H9 (cell line): ENCODE measurements around the gene MGLL. TPM values are rescaled to one million over a fixed set of nuclear protein-coding genes. Genes with fewer than 3 reads are reported as not detected.

ENCODE experiments used
- DNase-seq: peaks from one replicate; pipeline ENCODE4 v3.0.0-alpha.2; 2017
- H2AFZ ChIP-seq: one replicate; pipeline ENCODE4 v1.6.1; 2013; ENCODE audit warnings: mild to moderate bottlenecking, low read length, control low read depth, moderate library complexity
- H2AK5ac ChIP-seq: 2 replicates; pipeline ENCODE4 v1.6.1; 2013; ENCODE audit warnings: low read length, control low read depth, mixed read lengths; ENCODE audit not compliant: insufficient read length
- H2BK120ac ChIP-seq: one replicate; pipeline ENCODE4 v1.6.1; 2013; ENCODE audit warnings: low read depth, mild to moderate bottlenecking, low read length, control low read depth, inconsistent platforms; ENCODE audit not compliant: poor library complexity, severe bottlenecking
- H2BK12ac ChIP-seq: 2 replicates; pipeline ENCODE4 v1.6.1; 2013; ENCODE audit warnings: low read length, control low read depth, mixed read lengths, low read depth; ENCODE audit not compliant: insufficient read length
- H2BK15ac ChIP-seq: 2 replicates; pipeline ENCODE4 v1.6.1; 2013; ENCODE audit warnings: low read depth, low read length, control low read depth
- H2BK20ac ChIP-seq: one replicate; pipeline ENCODE4 v1.6.1; 2013; ENCODE audit warnings: low read depth, mild to moderate bottlenecking, low read length, control low read depth, inconsistent platforms; ENCODE audit not compliant: poor library complexity, severe bottlenecking
- H2BK5ac ChIP-seq: 2 replicates; pipeline ENCODE4 v1.6.1; 2013; ENCODE audit warnings: low read length, control low read depth, mixed read lengths; ENCODE audit not compliant: insufficient read length
- H3K14ac ChIP-seq: 2 replicates; pipeline ENCODE4 v1.6.1; 2013; ENCODE audit warnings: low read length, control low read depth; ENCODE audit not compliant: insufficient read depth
- H3K18ac ChIP-seq: 2 replicates; pipeline ENCODE4 v1.6.1; 2013; ENCODE audit warnings: low read depth, mild to moderate bottlenecking, mixed read lengths, low read length, control low read depth; ENCODE audit not compliant: insufficient read length
- H3K23ac ChIP-seq: 2 replicates; pipeline ENCODE4 v1.6.1; 2013; ENCODE audit warnings: low read length, control low read depth, mixed read lengths, low read depth; ENCODE audit not compliant: insufficient read length
- H3K23me2 ChIP-seq: 2 replicates; pipeline ENCODE4 v1.6.1; 2013; ENCODE audit warnings: low read depth, mild to moderate bottlenecking, mixed read lengths, low read length, control low read depth; ENCODE audit not compliant: insufficient read length, poor library complexity, severe bottlenecking
- H3K27ac ChIP-seq: 2 replicates; pipeline ENCODE4 v1.5.1; 2013; ENCODE audit warnings: low read length, control low read depth, mixed read lengths, low read depth; ENCODE audit not compliant: insufficient read length
- H3K27me3 ChIP-seq: 2 replicates; pipeline ENCODE4 v1.6.1; 2013; ENCODE audit warnings: low read length, control low read depth, inconsistent platforms; ENCODE audit not compliant: insufficient read depth
- H3K4ac ChIP-seq: 2 replicates; pipeline ENCODE4 v1.6.1; 2013; ENCODE audit warnings: low read depth, mild to moderate bottlenecking, control low read depth, inconsistent platforms, low read length, moderate library complexity
- H3K4me1 ChIP-seq: 2 replicates; pipeline ENCODE4 v1.6.1; 2013; ENCODE audit warnings: low read length, control low read depth, inconsistent platforms; ENCODE audit not compliant: insufficient read depth
- H3K4me2 ChIP-seq: 2 replicates; pipeline ENCODE4 v1.6.1; 2013; ENCODE audit warnings: low read length, control low read depth, mixed read lengths; ENCODE audit not compliant: insufficient read length, insufficient read depth
- H3K56ac ChIP-seq: 2 replicates; pipeline ENCODE4 v1.6.1; 2013; ENCODE audit warnings: low read depth, mild to moderate bottlenecking, mixed read lengths, low read length, control low read depth; ENCODE audit not compliant: insufficient read length
- H3K79me1 ChIP-seq: 2 replicates; pipeline ENCODE4 v1.6.1; 2013; ENCODE audit warnings: low read depth, mild to moderate bottlenecking, moderate library complexity, low read length, control low read depth, inconsistent platforms; ENCODE audit not compliant: insufficient read depth, poor library complexity, severe bottlenecking
- H3K79me2 ChIP-seq: 2 replicates; pipeline ENCODE4 v1.6.1; 2013; ENCODE audit warnings: low read length, control low read depth, inconsistent platforms; ENCODE audit not compliant: insufficient read depth
- H3K9ac ChIP-seq: 2 replicates; pipeline ENCODE4 v1.6.1; 2013; ENCODE audit warnings: low read length, control low read depth, mixed read lengths; ENCODE audit not compliant: insufficient read length; ENCODE audit errors: extremely low read depth
- H3K9me3 ChIP-seq: one replicate; pipeline ENCODE4 v1.6.1; 2013; ENCODE audit warnings: low read depth, low read length, inconsistent platforms; ENCODE audit not compliant: control insufficient read depth
- H3T11ph ChIP-seq: one replicate; pipeline ENCODE4 v1.6.1; 2013; ENCODE audit warnings: mild to moderate bottlenecking, low read length, control low read depth, inconsistent platforms
- H4K20me1 ChIP-seq: one replicate; pipeline ENCODE4 v1.6.1; 2013; ENCODE audit not compliant: control insufficient read depth, insufficient read length, insufficient read depth
- H4K5ac ChIP-seq: 2 replicates; pipeline ENCODE4 v1.6.1; 2013; ENCODE audit warnings: low read depth, mild to moderate bottlenecking, mixed read lengths, low read length, control low read depth; ENCODE audit not compliant: insufficient read length
- H4K8ac ChIP-seq: replicated peaks from 2 replicates; pipeline ENCODE4 v1.6.1; 2013; ENCODE audit warnings: low read length, control low read depth, mixed read lengths, low read depth; ENCODE audit not compliant: insufficient read length
- H4K91ac ChIP-seq: 2 replicates; pipeline ENCODE4 v1.6.1; 2013; ENCODE audit warnings: low read depth, mild to moderate bottlenecking, moderate library complexity, mixed read lengths, low read length, control low read depth; ENCODE audit not compliant: insufficient read length
- H3K27ac Mint-ChIP-seq, 3 experiments: 2 replicates in 2 of 3; 3 replicates in 1 of 3; pipeline ENCODE4 v1.8.0; 2020 to 2021; ENCODE audit warnings: mixed read lengths in 3 of 3, mild to moderate bottlenecking in 1 of 3, moderate library complexity in 1 of 3
- H3K27me3 Mint-ChIP-seq: 2 replicates; pipeline ENCODE4 v1.8.0; 2021; ENCODE audit warnings: low read depth, mild to moderate bottlenecking, moderate library complexity, mixed read lengths
- H3K36me3 Mint-ChIP-seq, 3 experiments: 2 replicates in 2 of 3; 3 replicates in 1 of 3; pipeline ENCODE4 v1.8.0; 2020 to 2021; ENCODE audit warnings: low read depth in 3 of 3, mixed read lengths in 3 of 3; ENCODE audit not compliant: insufficient read depth in 1 of 3
- H3K4me1 Mint-ChIP-seq, 2 experiments: 2 replicates each; pipeline ENCODE4 v1.8.0; 2020; ENCODE audit warnings: mixed read lengths in 2 of 2
- H3K4me3 Mint-ChIP-seq, 2 experiments: 2 replicates in 1 of 2; 3 replicates in 1 of 2; pipeline ENCODE4 v1.8.0; 2020 to 2021; ENCODE audit warnings: mild to moderate bottlenecking in 2 of 2, mixed read lengths in 2 of 2, moderate library complexity in 1 of 2
- H3K9me3 Mint-ChIP-seq, 2 experiments: 2 replicates in 1 of 2; 3 replicates in 1 of 2; pipeline ENCODE4 v1.8.0; 2020; ENCODE audit warnings: mild to moderate bottlenecking in 2 of 2, mixed read lengths in 2 of 2, moderate library complexity in 1 of 2
- CTCF ChIP-seq: fragments of 200-600 bp; sonication (generic); conservative IDR thresholded peaks from 3 replicates; pipeline ENCODE4 v1.8.0; 2021; ENCODE audit warnings: antibody characterized with exemption, mild to moderate bottlenecking
- WGBS: extraction: QIAGEN DNeasy Blood & Tissue Kit; methylation state at CpG from one replicate; pipeline ENCODE4 v1.1.7; 2013; ENCODE audit warnings: missing lambda C conversion rate, low lambda C conversion rate, mixed read lengths; ENCODE audit not compliant: insufficient read length; ENCODE audit errors: extremely low coverage; 5-methylcytosine and 5-hydroxymethylcytosine counted together
- total RNA-seq: library from RNA; stranded (reverse); gene quantifications from 2 replicates; pipeline ENCODE4 v1.2.1, GENCODE V29; 2021

Gene MGLL
- total RNA-seq, 1 experiment from 2014 or later = 0.11 TPM

- H3K4me3 Mint-ChIP-seq = peak overlapping the region in 1 of 2 experiments; percentile 66; a peak in 2 of 5 replicates
- H4K91ac ChIP-seq = no peak overlapping the region
- no peaks in the 10 kb centered on the region for H4K20me1 ChIP-seq
- no peak overlapping the region for H3K56ac ChIP-seq
- H3K27ac Mint-ChIP-seq = no peak overlapping the region
- no peaks in the 10 kb centered on the region for H3K4me1 ChIP-seq
- WGBS = no CpG with 5 or more reads among the region's 8 CpGs
- no peak overlapping the region for H3K14ac ChIP-seq
- H3K9ac ChIP-seq = no peak overlapping the region
- no peak overlapping the region for H2BK15ac ChIP-seq
- H2BK120ac ChIP-seq = no peak overlapping the region
- no peaks in the 10 kb centered on the region for H3K9me3 ChIP-seq
- no peak overlapping the region for H2AK5ac ChIP-seq
- no peak for TF ChIP-seq CTCF
- H2BK12ac ChIP-seq = no peak overlapping the region
- H3K27me3 ChIP-seq = peaks cover 10% of the 10 kb centered on the region
- H3K4ac ChIP-seq = no peak overlapping the region
- H3K27me3 Mint-ChIP-seq = peaks cover 57% of the 10 kb centered on the region
- no peak overlapping the region for H2BK5ac ChIP-seq
- peaks cover 6% of the 10 kb centered on the region for H3K23me2 ChIP-seq
- no peak overlapping the region for H3K4me2 ChIP-seq
- no peak overlapping the region for H2BK20ac ChIP-seq
- no peaks in the 10 kb centered on the region for H3K79me1 ChIP-seq
- H3K79me2 ChIP-seq = no peaks in the 10 kb centered on the region
- no peaks in the 10 kb centered on the region; a peak in 1 of 7 replicates for H3K36me3 Mint-ChIP-seq
- no peak overlapping the region for H3K27ac ChIP-seq
- DNase-seq = no peak
- no peak overlapping the region for H4K5ac ChIP-seq
- H3K4me1 Mint-ChIP-seq = peaks cover 23 to 24% of the 10 kb centered on the region in 2 experiments
- H2AFZ ChIP-seq = no peak overlapping the region
- no peak overlapping the region for H4K8ac ChIP-seq
- no peak overlapping the region for H3K23ac ChIP-seq
- H3K18ac ChIP-seq = no peak overlapping the region
- H3T11ph ChIP-seq = no peak overlapping the region
- no peaks in the 10 kb centered on the region for H3K9me3 Mint-ChIP-seq
These were observed 921 bp downstream of the MGLL start for GRCh38 chr3:127821394-127821793.
